GM21367 (cell line): ENCODE measurements around the gene HIVEP3.

Experiments used
- ATAC-seq: cut with Tn5 transposase; IDR thresholded peaks from one replicate; pipeline ENCODE4 v1.9.1; 2021; ENCODE audit not compliant: unreplicated experiment

Gene HIVEP3

GRCh38 chr1:41673806-41674205 lies 244.9 kb downstream of the HIVEP3 start:
- no peak for ATAC-seq

- no peak for ATAC-seq
Observed at GRCh38 chr1:41673378-41673777, 245.3 kb downstream of the HIVEP3 start.

GRCh38 chr1:41672641-41673361 lies 245.9 kb downstream of the HIVEP3 start:
- no peak for ATAC-seq

- ATAC-seq, result no peak
Observed at GRCh38 chr1:41672173-41672572, 246.5 kb downstream of the HIVEP3 start.

- no peak for ATAC-seq
Observed at GRCh38 chr1:41671116-41671755, 247.5 kb downstream of the HIVEP3 start.

GRCh38 chr1:41670217-41670957 lies 248.3 kb downstream of the HIVEP3 start:
- no peak for ATAC-seq

GRCh38 chr1:41668967-41669366 lies 249.8 kb downstream of the HIVEP3 start:
- ATAC-seq, result no peak

GRCh38 chr1:41668054-41668660 lies 250.6 kb downstream of the HIVEP3 start:
- ATAC-seq, result no peak

GRCh38 chr1:41666981-41667631 lies 251.6 kb downstream of the HIVEP3 start:
- peak; percentile 44 for ATAC-seq

GRCh38 chr1:41665962-41666917 lies 252.5 kb downstream of the HIVEP3 start:
- ATAC-seq, result no peak

DNA sequence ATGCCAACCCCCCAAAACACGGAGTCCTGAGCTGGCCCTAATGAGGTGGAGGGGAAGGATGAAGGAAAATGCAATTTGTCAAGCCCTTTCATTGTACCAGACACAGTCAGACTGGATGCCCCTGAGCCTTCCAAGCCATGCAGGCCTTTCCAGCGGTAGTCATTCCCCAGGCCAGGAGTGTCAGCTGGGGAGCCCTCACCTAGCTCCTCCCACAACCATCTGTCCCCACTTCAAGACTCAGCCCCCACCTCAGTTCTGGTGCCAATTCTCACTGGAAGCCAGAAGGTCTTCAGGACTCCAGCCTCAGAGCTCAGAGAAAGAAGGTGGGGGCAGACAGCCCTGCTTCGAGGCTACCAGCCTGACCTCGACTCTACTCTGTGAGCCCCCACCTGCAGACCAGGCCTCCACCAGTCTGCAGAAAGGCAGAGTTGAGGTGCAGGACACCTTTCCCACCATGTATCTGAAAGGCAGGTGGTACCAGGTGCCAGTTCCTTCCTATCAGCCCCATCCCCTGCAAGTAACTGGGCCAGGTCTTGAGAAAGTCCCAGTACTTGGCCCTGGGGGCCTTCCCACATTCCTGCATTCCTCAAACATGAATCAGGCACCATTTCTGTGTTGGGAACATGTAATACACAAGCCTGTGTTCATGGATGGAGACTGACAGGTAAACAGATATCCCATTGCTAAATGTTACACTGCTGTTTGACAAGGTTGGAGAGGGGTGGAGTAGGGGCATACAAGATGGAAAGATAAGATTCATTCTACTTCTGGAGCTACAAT lies 253.7 kb downstream of the HIVEP3 start:
- no peak for ATAC-seq

DNA sequence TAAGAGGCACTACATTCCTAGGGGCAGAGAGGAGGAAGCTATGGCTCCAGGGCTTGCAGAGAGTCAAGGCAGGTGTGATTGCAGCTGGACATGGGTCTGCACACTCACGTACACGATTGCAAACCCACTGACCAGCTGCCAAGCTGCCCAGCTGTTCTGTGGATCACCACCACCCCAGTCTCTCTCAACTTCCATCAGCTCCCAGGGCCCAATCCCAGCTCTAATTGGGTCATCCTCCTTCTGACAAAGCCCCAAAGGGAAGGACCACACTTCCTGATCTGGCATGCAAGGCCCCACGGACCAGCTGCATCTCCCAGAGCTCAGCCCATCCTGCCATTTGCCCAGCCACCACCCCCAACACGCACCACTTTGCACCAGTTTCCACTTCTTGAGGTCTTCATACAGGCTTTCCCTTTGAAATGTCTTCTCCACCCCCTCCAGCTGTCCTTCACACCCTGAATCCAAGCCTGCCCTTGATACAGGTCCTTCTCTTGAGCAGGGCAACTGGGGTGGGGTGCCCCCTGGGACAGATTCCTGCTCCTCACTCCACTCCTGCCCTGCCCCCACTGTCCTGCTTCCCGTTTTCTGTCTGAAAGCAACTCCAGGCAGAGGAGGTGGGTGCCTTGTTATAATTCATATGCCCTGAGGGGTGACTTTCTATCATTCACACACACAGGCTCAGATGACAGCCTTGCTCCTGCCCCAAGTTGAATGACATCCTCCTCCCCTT lies 254.9 kb downstream of the HIVEP3 start:
- no peak for ATAC-seq

DNA sequence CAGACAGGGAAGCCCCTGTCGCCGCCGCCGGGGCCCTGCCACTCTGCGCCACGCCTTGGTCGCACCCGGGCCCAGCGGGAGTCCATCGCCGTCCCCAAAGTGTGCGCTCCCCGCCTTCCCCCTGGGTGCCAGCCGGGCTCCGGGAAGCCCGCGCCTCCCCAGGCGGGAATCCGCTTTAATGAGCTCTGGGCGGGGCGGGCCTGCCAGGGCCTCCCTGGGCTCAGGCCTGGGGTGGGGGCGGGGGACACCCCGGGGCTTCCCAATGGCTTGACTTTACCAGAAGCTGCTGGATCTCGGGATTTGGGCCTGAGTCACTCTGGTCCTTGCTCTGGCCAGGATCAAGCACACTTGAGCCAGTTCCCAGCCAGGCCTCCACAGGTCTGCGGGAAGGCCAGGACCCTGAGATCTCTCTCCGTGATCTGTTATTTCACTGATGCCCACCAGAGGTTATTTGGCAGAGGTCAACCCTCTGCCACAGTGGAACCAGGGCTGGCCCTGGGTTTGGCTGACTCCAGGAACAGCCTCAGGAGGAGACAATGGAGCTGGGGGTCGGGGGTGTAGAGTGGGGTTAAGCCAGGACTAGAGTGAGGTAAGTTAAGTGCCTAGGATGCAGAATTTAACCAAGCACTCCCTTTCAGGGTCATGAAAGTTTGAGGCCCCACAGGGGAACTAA lies 255.8 kb downstream of the HIVEP3 start:
- no peak for ATAC-seq

GRCh38 chr1:41662061-41662764 lies 256.5 kb downstream of the HIVEP3 start:
- ATAC-seq, result peak; percentile 47

DNA sequence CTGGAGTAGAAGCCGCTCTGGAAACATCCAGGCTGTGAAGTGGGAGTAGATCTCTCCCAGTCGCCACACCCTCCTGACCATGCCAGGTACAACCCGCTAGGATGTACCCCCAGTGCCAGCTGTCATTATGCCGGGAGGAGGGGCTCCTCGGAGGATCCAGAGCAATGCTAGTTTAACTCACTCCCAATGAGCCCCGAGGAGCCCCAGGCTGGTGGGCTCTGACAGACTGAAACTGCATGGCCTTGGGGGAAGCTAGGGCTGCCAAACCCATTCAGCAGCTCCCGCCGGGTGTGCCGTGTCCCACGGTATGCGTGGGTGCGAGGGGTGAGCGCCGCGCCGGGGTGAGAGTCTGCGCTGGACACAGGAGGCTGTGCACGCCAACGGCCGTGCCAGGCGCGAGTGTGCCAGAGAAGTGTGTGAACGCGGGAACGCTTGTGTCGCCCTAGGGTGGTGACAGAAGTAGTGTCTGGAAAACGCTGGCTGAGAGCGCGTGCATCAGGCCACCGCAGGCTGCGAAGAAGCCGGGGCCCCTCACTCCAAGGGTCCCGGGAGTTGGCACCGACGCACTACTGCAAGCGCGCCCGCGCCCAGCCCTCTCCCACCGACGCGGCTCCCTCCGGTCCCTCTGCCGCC lies 257.2 kb downstream of the HIVEP3 start:
- ATAC-seq, result no peak

- no peak for ATAC-seq
Observed at GRCh38 chr1:41660570-41661427, 257.9 kb downstream of the HIVEP3 start.
